ENCODE measurements around the gene SUPT3H.
"Not testable (repeated sequence)": the region's sequence is repeated elsewhere in the genome, so short reads cannot be mapped to it uniquely, and the experiment has no call there.

SUPT3H gene

GRCh38 chr6:45320349-45320748 is 57.4 kb downstream of the SUPT3H start:
- DNase-seq = no peak

GRCh38 chr6:45314146-45314545 is 63.6 kb downstream of the SUPT3H start:
- no peak for DNase-seq

GRCh38 chr6:45310118-45310788 is 67.5 kb downstream of the SUPT3H start:
- DNase-seq = no peak

GRCh38 chr6:45305546-45305945 is 72.2 kb downstream of the SUPT3H start:
- DNase-seq = no peak

- DNase-seq = no peak
These were observed 74.9 kb downstream of the SUPT3H start for GRCh38 chr6:45302832-45303231.

GRCh38 chr6:45301348-45302142 is 76.2 kb downstream of the SUPT3H start:
- DNase-seq = no peak

GRCh38 chr6:45300736-45301135 is 77.0 kb downstream of the SUPT3H start:
- no peak for DNase-seq

- DNase-seq = no peak
These were observed 78.6 kb downstream of the SUPT3H start for GRCh38 chr6:45299096-45299581.

- DNase-seq = no peak
These were observed 80.4 kb downstream of the SUPT3H start for GRCh38 chr6:45297320-45297719.

GRCh38 chr6:45294065-45294701 is 83.6 kb downstream of the SUPT3H start:
- DNase-seq = not testable (repeated sequence)

GRCh38 chr6:45293306-45293705 is 84.4 kb downstream of the SUPT3H start:
- DNase-seq = no peak

- DNase-seq = no peak
These were observed 87.8 kb downstream of the SUPT3H start for GRCh38 chr6:45289751-45290514.

GRCh38 chr6:45286707-45287106 is 91.0 kb downstream of the SUPT3H start:
- DNase-seq = not testable (repeated sequence)

GRCh38 chr6:45278367-45278766 is 99.4 kb downstream of the SUPT3H start:
- DNase-seq = no peak

GRCh38 chr6:45277741-45278140 is 100.0 kb downstream of the SUPT3H start:
- DNase-seq = not testable (repeated sequence)

- DNase-seq = no peak
These were observed 102.4 kb downstream of the SUPT3H start for GRCh38 chr6:45275358-45275757.

- no peak for DNase-seq
These were observed 105.1 kb downstream of the SUPT3H start for GRCh38 chr6:45272626-45273025.

- DNase-seq = no peak
These were observed 112.5 kb downstream of the SUPT3H start for GRCh38 chr6:45265246-45265645.

GRCh38 chr6:45260696-45261095 is 117.0 kb downstream of the SUPT3H start:
- no peak for DNase-seq

- DNase-seq = no peak
These were observed 120.7 kb downstream of the SUPT3H start for GRCh38 chr6:45256697-45257695.

GRCh38 chr6:45255434-45255833 is 122.3 kb downstream of the SUPT3H start:
- no peak for DNase-seq

- no peak for DNase-seq
These were observed 123.5 kb downstream of the SUPT3H start for GRCh38 chr6:45254253-45254652.
